ENCODE data around the gene KCNAB1. TPM values are rescaled to one million over a fixed set of nuclear protein-coding genes. Genes with fewer than 3 reads are reported as not detected.

The KCNAB1 gene
- total and polyA plus RNA-seq, 2 of the 8 experiments (the other 6 are each of a cell fraction or from before 2014, with no cell fraction given): 0.51 to 2.3 TPM

DNA sequence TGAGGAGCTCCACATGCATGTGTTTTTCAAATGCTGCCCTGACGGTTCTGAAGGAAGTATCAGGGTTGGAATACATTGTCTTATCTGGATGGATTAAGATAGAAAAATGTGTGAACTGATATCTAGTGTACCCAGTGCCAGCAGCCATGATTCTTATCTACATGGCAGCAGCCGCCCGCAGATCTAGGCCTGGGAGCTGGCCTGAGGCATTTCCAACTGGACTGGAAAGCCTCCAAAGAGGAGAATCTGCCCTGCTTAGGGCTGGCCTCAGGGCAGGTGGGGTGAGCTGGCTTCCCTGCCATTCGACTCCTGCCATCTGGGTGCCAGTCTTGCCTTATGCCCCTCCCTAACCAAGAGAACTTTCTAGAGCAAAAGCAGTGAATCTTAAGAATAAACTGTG is 308.7 kb downstream of the KCNAB1 start:
- H3K23ac ChIP-seq (ENCODE audit: insufficient read length): no peak overlapping the region

More for the DNA sequence above, 308.7 kb downstream of the KCNAB1 start:
- Histone ChIP-seq H4K5ac (ENCODE audit: insufficient read length, low read depth, low read length) (no peak overlapping the region), H3K79me1 (ENCODE audit: low read depth, low read length) (no peaks in the 10 kb centered on the region), H3K27ac (ENCODE audit: low read depth, low read length) (no peak overlapping the region), H4K20me1 (replicated peaks in 1 of 2; ENCODE audit: control insufficient read depth in 1 of 2, insufficient read depth in 2 of 2, low read length in 2 of 2) (no peaks in the 10 kb centered on the region), H3K9ac (replicated peaks in 1 of 4; ENCODE audit: extremely low read depth in 1 of 4, low read depth in 3 of 4, low read length in 3 of 4) (no peak overlapping the region), H2BK12ac (ENCODE audit: low read depth, low read length) (no peak overlapping the region), H2BK5ac (ENCODE audit: low read depth, low read length) (no peak overlapping the region), H3K9me3 (ENCODE audit: insufficient read depth in 2 of 2, low read depth in 1 of 2, low read length in 1 of 2) (no peaks in the 10 kb centered on the region), H3K36me3 (ENCODE audit: control insufficient read depth in 2 of 4, insufficient read depth in 4 of 4, low read length in 3 of 4) (no peaks in the 10 kb centered on the region), H3K14ac (ENCODE audit: insufficient read length) (no peak overlapping the region), H3K27me3 (replicated peaks in 1 of 4; ENCODE audit: control insufficient read depth in 3 of 4, extremely low read depth in 1 of 4, insufficient read depth in 3 of 4, low read length in 3 of 4) (no peaks in the 10 kb centered on the region), H3K56ac (replicated peaks; ENCODE audit: insufficient read length, low read depth, low read length) (no peak overlapping the region), H2AFZ (ENCODE audit: low read length) (no peak overlapping the region), H2BK120ac (replicated peaks; ENCODE audit: low read depth, low read length) (no peak overlapping the region), H3K4me2 (ENCODE audit: insufficient read depth in 1 of 2, low read depth in 2 of 2, low read length in 2 of 2) (no peak overlapping the region), H3K18ac (ENCODE audit: extremely low read depth, low read length) (no peak overlapping the region), H3K4ac (replicated peaks; ENCODE audit: insufficient read length, low read depth, low read length) (no peak overlapping the region), H3K4me3 (ENCODE audit: extremely low read depth in 1 of 4, insufficient read depth in 2 of 4, low read depth in 3 of 4, low read length in 4 of 4) (no peak overlapping the region), H3K23me2 (ENCODE audit: low read depth, low read length) (no peaks in the 10 kb centered on the region), H4K91ac (replicated peaks; ENCODE audit: insufficient read length, low read length) (no peak overlapping the region), H2AK5ac (ENCODE audit: low read depth, low read length) (no peak overlapping the region), H2BK20ac (ENCODE audit: low read length) (no peak overlapping the region), H2BK15ac (ENCODE audit: low read length) (no peak overlapping the region), H3K4me1 (replicated peaks in 1 of 4; ENCODE audit: control insufficient read depth in 3 of 4, insufficient read depth in 4 of 4, low read length in 3 of 4) (no peaks in the 10 kb centered on the region), H3K79me2 (ENCODE audit: control insufficient read depth in 1 of 2, insufficient read depth in 2 of 2, low read length in 2 of 2) (no peaks in the 10 kb centered on the region), H4K8ac (ENCODE audit: extremely low read depth, insufficient read depth, low read length) (no peak overlapping the region)
- DNase-seq (ENCODE audit: low read depth in 1 of 2, low spot score in 2 of 2) (no peak), FAIRE-seq (no peak)
- WGBS, 2 experiments (ENCODE audit: extremely low coverage in 1 of 2, insufficient coverage in 1 of 2, insufficient read length in 1 of 2, insufficient replicate concordance in 2 of 2, low coverage in 1 of 2, low lambda C conversion rate in 2 of 2, missing lambda C conversion rate in 1 of 2): 90% methylated on average over 4 of the region's 4 CpGs; no CpG with 5 or more reads in 1 of the 2 experiments
- ChIA-PET CTCF (ENCODE audit: partially characterized antibody) (interaction anchor here (0.6 to 3.4 kb wide), 3 partner anchors 14 to 106 kb away, joined by 3 to 15 read pairs (median 3); no protein-coding TSS in a partner anchor), POLR2A (ENCODE audit: partially characterized antibody) (no interaction called here)
- TF ChIP-seq POU5F1 (IDR thresholded peaks at IDR 0.05; ENCODE audit: low read depth, low read length): no peak
- TF ChIP-seq, protein P1, sequence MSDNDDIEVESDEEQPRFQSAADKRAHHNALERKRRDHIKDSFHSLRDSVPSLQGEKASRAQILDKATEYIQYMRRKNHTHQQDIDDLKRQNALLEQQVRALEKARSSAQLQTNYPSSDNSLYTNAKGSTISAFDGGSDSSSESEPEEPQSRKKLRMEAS (IDR thresholded peaks at IDR 0.05): no peak
- no peak for TF ChIP-seq RBBP5 (IDR thresholded peaks at IDR 0.05; ENCODE audit: borderline replicate concordance, low read depth, low read length)
- no peak for TF ChIP-seq SIN3A (conservative IDR thresholded peaks at IDR 0.05 in 1 of 2, IDR thresholded peaks at IDR 0.05 in 1 of 2; ENCODE audit: low read depth in 1 of 2, low read length in 2 of 2)
- TF ChIP-seq, protein P2, sequence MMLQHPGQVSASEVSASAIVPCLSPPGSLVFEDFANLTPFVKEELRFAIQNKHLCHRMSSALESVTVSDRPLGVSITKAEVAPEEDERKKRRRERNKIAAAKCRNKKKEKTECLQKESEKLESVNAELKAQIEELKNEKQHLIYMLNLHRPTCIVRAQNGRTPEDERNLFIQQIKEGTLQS (IDR thresholded peaks at IDR 0.05; ENCODE audit: insufficient read depth, low read depth, low read length): no peak
- TF ChIP-seq FOSL1 (IDR thresholded peaks at IDR 0.05; ENCODE audit: insufficient read depth, low read depth, low read length): no peak
- no peak for TF ChIP-seq ZNF274 (IDR thresholded peaks at IDR 0.05; ENCODE audit: borderline replicate concordance, extremely low read depth, low read length)
- no peak for TF ChIP-seq CBX5 (IDR thresholded peaks at IDR 0.05; ENCODE audit: low read depth, low read length)
- no peak for TF ChIP-seq POLR2AphosphoS5 (IDR thresholded peaks at IDR 0.05; ENCODE audit: low read depth, low read length)
- TF ChIP-seq SIRT6 (IDR thresholded peaks at IDR 0.05; ENCODE audit: low read length): no peak
- no peak for TF ChIP-seq JUND (IDR thresholded peaks at IDR 0.05; ENCODE audit: low read length)
- no peak for TF ChIP-seq GTF2F1 (IDR thresholded peaks at IDR 0.05; ENCODE audit: borderline replicate concordance, low read depth, low read length)
- TF ChIP-seq SP1 (IDR thresholded peaks at IDR 0.05; ENCODE audit: low read depth, low read length): no peak

All from H1 (cell line).